Measurements from ENCODE around the gene ERVV-1.
"Not testable (repeated sequence)": the region's sequence is repeated elsewhere in the genome, so short reads cannot be mapped to it uniquely, and the experiment has no call there.

ERVV-1 gene

GRCh38 chr19:52997975-52998374, 15.7 kb upstream of the ERVV-1 start:
- Histone ChIP-seq H3K9me3 (ENCODE audit: control insufficient read depth, low read length) (no peaks in the 10 kb centered on the region), H3K36me3 (ENCODE audit: control insufficient read depth, insufficient read depth, low read length) (no peaks in the 10 kb centered on the region), H3K4me1 (ENCODE audit: control insufficient read depth, insufficient read depth, low read length) (peaks cover under 1% of the 10 kb centered on the region), H3K27me3 (ENCODE audit: control insufficient read depth, insufficient read depth, low read length) (no peaks in the 10 kb centered on the region), H3K4me3 (ENCODE audit: low read length) (no peak overlapping the region), H3K9ac (ENCODE audit: low read length) (no peak overlapping the region)

GRCh38 chr19:53002479-53002878, 11.2 kb upstream of the ERVV-1 start:
- Histone ChIP-seq H3K9me3 (ENCODE audit: control insufficient read depth, low read length) (no peaks in the 10 kb centered on the region), H3K9ac (ENCODE audit: low read length) (no peak overlapping the region), H3K36me3 (ENCODE audit: control insufficient read depth, insufficient read depth, low read length) (no peaks in the 10 kb centered on the region), H3K4me3 (ENCODE audit: low read length) (no peak overlapping the region), H3K4me1 (ENCODE audit: control insufficient read depth, insufficient read depth, low read length) (no peaks in the 10 kb centered on the region), H3K27me3 (ENCODE audit: control insufficient read depth, insufficient read depth, low read length) (no peaks in the 10 kb centered on the region)

GRCh38 chr19:53004242-53004641, 9.5 kb upstream of the ERVV-1 start:
- no peak overlapping the region for H3K9ac ChIP-seq (ENCODE audit: low read length)
- no peaks in the 10 kb centered on the region for H3K4me1 ChIP-seq (ENCODE audit: control insufficient read depth, insufficient read depth, low read length)
- H3K36me3 ChIP-seq (ENCODE audit: control insufficient read depth, insufficient read depth, low read length): no peaks in the 10 kb centered on the region
- H3K4me3 ChIP-seq (ENCODE audit: low read length): no peak overlapping the region
- H3K9me3 ChIP-seq (ENCODE audit: control insufficient read depth, low read length): no peaks in the 10 kb centered on the region
- H3K27me3 ChIP-seq (ENCODE audit: control insufficient read depth, insufficient read depth, low read length): no peaks in the 10 kb centered on the region

GRCh38 chr19:53007200-53007599, 6.5 kb upstream of the ERVV-1 start:
- Histone ChIP-seq H3K4me3 (ENCODE audit: low read length) (no peak overlapping the region), H3K9me3 (ENCODE audit: control insufficient read depth, low read length) (no peaks in the 10 kb centered on the region), H3K9ac (ENCODE audit: low read length) (no peak overlapping the region), H3K27me3 (ENCODE audit: control insufficient read depth, insufficient read depth, low read length) (no peaks in the 10 kb centered on the region), H3K4me1 (ENCODE audit: control insufficient read depth, insufficient read depth, low read length) (no peaks in the 10 kb centered on the region), H3K36me3 (ENCODE audit: control insufficient read depth, insufficient read depth, low read length) (no peaks in the 10 kb centered on the region)

GRCh38 chr19:53007606-53008005, 6.1 kb upstream of the ERVV-1 start:
- Histone ChIP-seq H3K36me3 (ENCODE audit: control insufficient read depth, insufficient read depth, low read length) (no peaks in the 10 kb centered on the region), H3K9me3 (ENCODE audit: control insufficient read depth, low read length) (no peaks in the 10 kb centered on the region)

GRCh38 chr19:53008061-53008778, 5.5 kb upstream of the ERVV-1 start:
- Histone ChIP-seq H3K9ac (ENCODE audit: low read length) (no peak overlapping the region), H3K4me1 (ENCODE audit: control insufficient read depth, insufficient read depth, low read length) (no peaks in the 10 kb centered on the region), H3K4me3 (ENCODE audit: low read length) (no peak overlapping the region), H3K27me3 (ENCODE audit: control insufficient read depth, insufficient read depth, low read length) (no peaks in the 10 kb centered on the region), H3K9me3 (ENCODE audit: control insufficient read depth, low read length) (no peaks in the 10 kb centered on the region), H3K36me3 (ENCODE audit: control insufficient read depth, insufficient read depth, low read length) (no peaks in the 10 kb centered on the region)

More at GRCh38 chr19:53007606-53008005, 6.1 kb upstream of the ERVV-1 start:
- no peak overlapping the region for H3K4me3 ChIP-seq (ENCODE audit: low read length)
- H3K4me1 ChIP-seq (ENCODE audit: control insufficient read depth, insufficient read depth, low read length): no peaks in the 10 kb centered on the region
- H3K9ac ChIP-seq (ENCODE audit: low read length): no peak overlapping the region
- no peaks in the 10 kb centered on the region for H3K27me3 ChIP-seq (ENCODE audit: control insufficient read depth, insufficient read depth, low read length)

- Histone ChIP-seq H3K4me1 (ENCODE audit: control insufficient read depth, insufficient read depth, low read length) (no peaks in the 10 kb centered on the region), H3K36me3 (ENCODE audit: control insufficient read depth, insufficient read depth, low read length) (no peaks in the 10 kb centered on the region), H3K4me3 (ENCODE audit: low read length) (no peak overlapping the region), H3K9me3 (ENCODE audit: control insufficient read depth, low read length) (no peaks in the 10 kb centered on the region), H3K27me3 (ENCODE audit: control insufficient read depth, insufficient read depth, low read length) (no peaks in the 10 kb centered on the region), H3K9ac (ENCODE audit: low read length) (no peak overlapping the region)
Measured at GRCh38 chr19:53010494-53010893, 3.2 kb upstream of the ERVV-1 start.

GRCh38 chr19:53012006-53012405, 1.7 kb upstream of the ERVV-1 start:
- Histone ChIP-seq H3K4me1 (ENCODE audit: control insufficient read depth, insufficient read depth, low read length) (no peaks in the 10 kb centered on the region), H3K9ac (ENCODE audit: low read length) (no peak overlapping the region), H3K9me3 (ENCODE audit: control insufficient read depth, low read length) (no peaks in the 10 kb centered on the region), H3K27me3 (ENCODE audit: control insufficient read depth, insufficient read depth, low read length) (no peaks in the 10 kb centered on the region), H3K4me3 (ENCODE audit: low read length) (no peak overlapping the region), H3K36me3 (ENCODE audit: control insufficient read depth, insufficient read depth, low read length) (no peaks in the 10 kb centered on the region)

GRCh38 chr19:53015159-53015558, 1.4 kb downstream of the ERVV-1 start:
- no peaks in the 10 kb centered on the region for H3K4me1 ChIP-seq (ENCODE audit: control insufficient read depth, insufficient read depth, low read length)
- no peak overlapping the region for H3K4me3 ChIP-seq (ENCODE audit: low read length)
- H3K27me3 ChIP-seq (ENCODE audit: control insufficient read depth, insufficient read depth, low read length): no peaks in the 10 kb centered on the region
- H3K9ac ChIP-seq (ENCODE audit: low read length): no peak overlapping the region
- no peaks in the 10 kb centered on the region for H3K9me3 ChIP-seq (ENCODE audit: control insufficient read depth, low read length)
- H3K36me3 ChIP-seq (ENCODE audit: control insufficient read depth, insufficient read depth, low read length): no peaks in the 10 kb centered on the region

GRCh38 chr19:53015730-53016129, 2.0 kb downstream of the ERVV-1 start:
- H3K9me3 ChIP-seq (ENCODE audit: control insufficient read depth, low read length): peaks cover 5% of the 10 kb centered on the region
- H3K36me3 ChIP-seq (ENCODE audit: control insufficient read depth, insufficient read depth, low read length): no peaks in the 10 kb centered on the region
- no peak overlapping the region for H3K4me3 ChIP-seq (ENCODE audit: low read length)
- no peak overlapping the region for H3K9ac ChIP-seq (ENCODE audit: low read length)
- no peaks in the 10 kb centered on the region for H3K4me1 ChIP-seq (ENCODE audit: control insufficient read depth, insufficient read depth, low read length)
- no peaks in the 10 kb centered on the region for H3K27me3 ChIP-seq (ENCODE audit: control insufficient read depth, insufficient read depth, low read length)

GRCh38 chr19:53019684-53020083, 6.0 kb downstream of the ERVV-1 start:
- Histone ChIP-seq H3K4me1 (ENCODE audit: control insufficient read depth, insufficient read depth, low read length) (no peaks in the 10 kb centered on the region), H3K9me3 (ENCODE audit: control insufficient read depth, low read length) (peaks cover 5% of the 10 kb centered on the region), H3K4me3 (ENCODE audit: low read length) (no peak overlapping the region), H3K27me3 (ENCODE audit: control insufficient read depth, insufficient read depth, low read length) (no peaks in the 10 kb centered on the region), H3K36me3 (ENCODE audit: control insufficient read depth, insufficient read depth, low read length) (no peaks in the 10 kb centered on the region), H3K9ac (ENCODE audit: low read length) (no peak overlapping the region)

GRCh38 chr19:53028306-53028705, 14.6 kb downstream of the ERVV-1 start:
- H3K4me3 ChIP-seq (ENCODE audit: low read length); H3K4me1 ChIP-seq (ENCODE audit: control insufficient read depth, insufficient read depth, low read length); H3K27me3 ChIP-seq (ENCODE audit: control insufficient read depth, insufficient read depth, low read length); H3K9me3 ChIP-seq (ENCODE audit: control insufficient read depth, low read length); H3K9ac ChIP-seq (ENCODE audit: low read length); H3K36me3 ChIP-seq (ENCODE audit: control insufficient read depth, insufficient read depth, low read length): not testable (repeated sequence)

- Histone ChIP-seq H3K27me3 (ENCODE audit: control insufficient read depth, insufficient read depth, low read length) (peaks cover 4% of the 10 kb centered on the region), H3K9ac (ENCODE audit: low read length) (no peak overlapping the region), H3K36me3 (ENCODE audit: control insufficient read depth, insufficient read depth, low read length) (no peaks in the 10 kb centered on the region), H3K9me3 (ENCODE audit: control insufficient read depth, low read length) (peaks cover 5% of the 10 kb centered on the region), H3K4me3 (ENCODE audit: low read length) (no peak overlapping the region), H3K4me1 (ENCODE audit: control insufficient read depth, insufficient read depth, low read length) (no peaks in the 10 kb centered on the region)
Measured at GRCh38 chr19:53034054-53034453, 20.3 kb downstream of the ERVV-1 start.

Data from mucosa of stomach (tissue), 1 donor.